HG03469 (cell line): ENCODE data around the gene MTMR12.
"Not testable (repeated sequence)": the region's sequence is repeated elsewhere in the genome, so short reads cannot be mapped to it uniquely, and the experiment has no call there.

Experiments used
- ATAC-seq: cut with Tn5 transposase; IDR thresholded peaks from one replicate; pipeline ENCODE4 v1.9.1; 2021; ENCODE audit warnings: mild to moderate bottlenecking, moderate library complexity, moderate number of reproducible peaks; ENCODE audit not compliant: unreplicated experiment

The MTMR12 gene

DNA sequence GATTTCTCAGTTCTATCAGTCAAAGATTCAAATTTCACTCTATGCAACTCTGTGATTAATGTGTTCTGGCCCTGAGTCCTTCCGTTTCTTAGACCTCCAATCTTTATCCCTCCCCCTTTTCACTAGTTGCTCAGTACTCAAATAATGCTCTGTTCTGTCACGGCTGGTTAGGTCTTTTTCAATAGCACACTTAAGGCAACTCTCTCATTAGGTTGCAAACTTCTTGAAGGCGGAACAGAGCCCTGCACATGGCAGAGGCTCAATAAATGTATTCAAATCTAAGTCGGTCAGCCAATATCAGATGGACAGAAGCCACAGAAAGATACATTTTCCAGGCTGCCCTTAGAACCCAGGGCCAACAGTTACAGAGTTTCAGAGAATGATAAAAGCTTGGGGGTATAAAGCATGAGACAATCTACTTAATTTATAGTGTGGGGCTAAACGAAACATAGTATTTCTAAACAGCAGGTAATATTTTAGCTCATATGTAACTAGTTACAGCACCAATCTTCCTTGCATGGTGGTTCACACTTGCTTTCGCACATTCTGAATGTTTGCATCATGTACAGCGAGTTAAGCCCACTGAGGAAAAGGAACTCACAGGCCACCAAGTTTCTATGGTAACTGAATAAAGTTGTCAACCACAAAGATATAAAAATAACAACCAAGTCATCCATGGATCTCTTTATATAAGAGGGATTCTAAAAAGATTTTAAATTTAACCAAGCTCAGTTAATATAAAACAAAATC is 71.5 kb downstream of the MTMR12 start:
- ATAC-seq, result no peak

DNA sequence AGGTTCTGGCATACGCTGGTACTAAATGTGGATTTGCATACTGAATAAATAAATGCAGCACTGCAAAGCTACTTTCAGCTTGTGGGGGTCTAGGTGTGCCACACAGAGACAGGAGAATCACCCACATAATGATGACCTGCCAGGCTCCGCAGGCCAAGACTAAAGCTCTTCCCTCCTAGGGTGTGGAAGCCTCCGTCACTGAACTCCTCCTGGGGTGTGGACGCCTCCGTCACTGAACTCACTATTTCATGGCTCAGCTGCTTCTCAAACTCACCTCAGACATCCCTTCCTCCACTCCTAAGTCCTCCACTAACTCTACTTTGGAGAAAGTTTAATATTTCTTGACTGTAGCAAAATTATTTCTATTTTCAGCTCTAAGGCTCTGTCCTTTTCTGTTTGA is 73.4 kb downstream of the MTMR12 start:
- ATAC-seq, result no peak

DNA sequence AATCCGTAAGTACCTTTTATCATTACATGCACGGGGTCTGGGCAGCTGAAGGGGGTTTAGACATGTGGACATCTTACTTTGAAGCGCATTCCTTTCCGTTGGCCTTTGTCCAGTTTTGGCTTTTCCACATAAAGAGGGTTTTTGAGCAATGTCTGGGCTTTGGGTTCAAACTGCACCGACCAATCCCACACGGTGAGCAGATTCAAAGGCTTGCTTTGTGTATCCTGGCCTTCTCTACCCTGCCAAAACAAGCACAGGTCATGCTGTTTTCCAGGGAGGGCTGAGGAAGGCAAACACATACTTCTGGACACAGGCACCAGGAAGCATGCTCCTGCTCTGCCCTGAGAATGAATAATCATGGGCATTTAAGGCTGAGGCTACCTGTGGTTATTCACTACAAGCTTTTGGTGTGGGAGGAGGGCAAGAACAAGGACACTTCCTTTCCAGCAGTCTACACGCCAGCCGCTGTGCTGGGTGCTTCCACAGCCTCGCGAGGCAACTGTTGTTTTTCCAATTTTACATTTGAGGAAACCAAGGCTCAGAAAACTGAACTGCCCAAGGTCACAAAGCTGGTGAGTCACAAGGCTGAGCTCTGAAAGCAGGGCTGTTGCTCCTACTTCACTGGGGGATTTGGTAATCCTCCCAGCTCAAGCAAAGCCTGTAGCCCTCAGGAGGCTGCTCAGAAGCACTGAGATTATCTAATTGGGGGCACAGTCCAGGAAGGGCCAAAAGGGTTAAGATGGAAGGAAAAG is 78.9 kb downstream of the MTMR12 start:
- no peak for ATAC-seq

DNA sequence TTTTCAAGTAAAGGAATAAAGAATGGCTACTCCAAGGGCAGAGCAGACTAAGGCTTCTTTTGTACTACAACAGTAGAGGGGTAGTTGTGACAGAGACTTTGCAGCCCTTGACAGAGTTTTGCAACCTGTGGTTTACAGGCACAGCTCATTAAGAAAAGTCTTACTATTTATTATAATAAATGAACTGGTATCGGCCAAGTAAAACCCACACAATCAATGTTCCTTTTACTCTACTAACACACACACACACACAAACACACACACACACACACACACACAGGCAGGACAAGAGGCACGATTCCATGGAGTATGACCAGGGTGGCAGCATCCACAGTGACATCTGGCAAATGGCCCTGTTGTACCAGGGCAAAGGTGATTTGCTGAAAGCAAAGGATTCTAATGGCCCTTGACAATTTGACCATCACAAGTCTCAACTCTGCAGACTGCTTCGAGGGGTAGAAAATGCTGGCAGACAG is 79.5 kb downstream of the MTMR12 start:
- ATAC-seq, result no peak

DNA sequence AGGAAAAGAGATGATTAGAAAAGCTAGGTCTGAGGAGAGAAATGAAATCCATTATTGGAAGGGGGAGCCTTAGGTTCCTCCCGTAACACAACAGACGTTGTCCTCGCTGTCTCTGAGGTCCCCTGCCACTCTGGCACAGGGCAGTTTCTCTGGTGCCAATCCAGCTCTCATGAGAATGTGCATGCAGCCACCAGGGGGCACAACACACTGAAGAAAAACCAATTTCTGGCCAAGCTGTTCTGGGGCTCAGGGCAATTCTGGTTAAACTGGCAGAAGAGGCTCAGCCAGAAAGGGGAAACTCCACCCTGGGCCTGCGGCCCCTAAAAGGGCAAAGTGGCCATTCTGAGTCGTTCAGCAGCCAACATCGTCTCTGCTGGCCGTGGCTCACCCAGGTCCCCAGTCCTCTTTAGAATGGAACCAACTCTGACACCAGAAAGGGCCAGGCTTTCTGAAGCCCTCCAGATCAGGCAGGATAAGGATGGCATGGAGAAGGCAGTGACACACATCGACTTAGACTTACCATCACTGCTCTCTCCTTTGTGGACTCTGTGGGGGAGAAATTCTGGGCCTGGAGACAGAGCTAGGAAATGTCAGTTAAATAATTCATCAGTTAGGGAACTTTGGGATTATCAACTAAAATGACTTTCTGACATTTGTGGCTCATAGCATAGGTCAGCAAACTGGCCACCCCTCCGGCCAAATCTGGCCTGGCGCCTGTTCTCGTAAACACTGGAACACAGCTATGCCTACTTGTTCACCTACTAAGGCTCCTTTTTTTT is 80.1 kb downstream of the MTMR12 start:
- ATAC-seq, result peak; percentile 77

DNA sequence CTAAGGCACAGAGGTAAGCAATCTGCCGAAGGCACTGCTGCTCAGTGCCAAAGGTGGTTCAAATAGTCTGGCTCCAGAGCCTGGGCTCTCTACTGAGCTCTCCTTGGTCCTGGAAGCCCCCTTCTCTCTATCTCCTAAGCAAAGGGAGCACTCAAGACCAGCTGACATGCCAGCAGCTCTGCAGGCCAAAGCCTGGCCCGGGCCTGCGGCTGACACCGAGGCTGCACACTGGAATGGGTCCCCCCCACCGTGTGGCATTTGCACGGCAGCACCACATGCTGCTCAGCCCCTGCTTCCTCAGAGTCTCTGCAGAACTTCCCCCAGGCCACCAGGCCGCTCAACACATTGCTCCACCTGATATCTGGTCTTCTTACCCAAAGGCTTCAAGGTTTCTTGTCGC is 80.8 kb downstream of the MTMR12 start:
- ATAC-seq, result no peak

DNA sequence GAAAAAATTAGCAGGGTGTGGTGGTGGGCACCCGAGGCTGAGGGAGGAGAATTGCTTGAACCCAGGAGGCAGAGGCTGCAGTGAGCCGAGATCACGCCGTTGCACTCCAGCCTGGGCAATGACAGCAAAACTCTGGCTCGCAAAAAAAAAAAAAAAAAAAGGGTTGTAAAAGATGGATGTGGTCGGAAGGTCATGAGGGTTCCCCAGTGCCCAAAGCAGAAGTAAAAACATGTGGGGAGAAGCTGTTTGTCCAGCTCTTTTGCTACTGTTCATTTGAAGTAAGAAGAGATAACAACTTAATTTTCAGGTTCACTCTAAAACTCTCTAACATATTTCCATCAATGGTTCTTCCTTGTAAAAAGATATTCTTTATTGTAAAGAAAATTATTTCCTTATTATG is 81.5 kb downstream of the MTMR12 start:
- ATAC-seq, result no peak

DNA sequence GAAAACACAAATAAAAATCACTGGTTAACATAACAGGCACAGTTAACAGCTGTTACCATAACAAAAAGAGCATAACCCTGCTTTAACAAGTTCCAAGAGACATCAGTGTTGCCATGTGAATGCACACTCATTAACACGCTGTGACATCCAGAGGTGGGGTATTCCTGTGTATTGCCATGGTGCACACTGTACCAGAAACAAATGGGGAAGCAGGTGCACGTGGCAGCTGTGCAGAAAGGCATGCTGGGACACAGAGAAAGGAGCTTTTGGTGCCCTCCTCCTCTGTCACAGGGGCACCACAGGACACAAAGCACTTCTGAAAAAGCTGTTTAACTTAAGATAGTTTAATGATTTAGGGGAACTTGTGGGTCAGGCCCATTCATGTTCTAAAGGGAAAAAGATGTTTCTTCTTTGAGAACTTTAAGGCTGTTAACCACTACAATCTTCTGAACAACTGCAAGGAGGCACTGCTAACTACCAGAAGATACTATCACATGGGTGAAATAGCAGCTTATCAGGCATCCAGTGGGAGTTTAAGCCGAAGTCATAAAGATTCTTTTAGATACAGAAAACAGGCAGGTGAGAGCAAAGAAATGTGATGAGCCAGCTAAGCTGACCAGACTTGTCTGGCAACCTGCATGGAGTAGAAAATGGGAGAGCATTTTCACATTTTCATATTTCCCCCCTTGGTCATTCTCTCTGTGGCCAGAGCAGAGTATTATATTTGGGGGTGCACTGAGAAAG is 82.2 kb downstream of the MTMR12 start:
- no peak for ATAC-seq

DNA sequence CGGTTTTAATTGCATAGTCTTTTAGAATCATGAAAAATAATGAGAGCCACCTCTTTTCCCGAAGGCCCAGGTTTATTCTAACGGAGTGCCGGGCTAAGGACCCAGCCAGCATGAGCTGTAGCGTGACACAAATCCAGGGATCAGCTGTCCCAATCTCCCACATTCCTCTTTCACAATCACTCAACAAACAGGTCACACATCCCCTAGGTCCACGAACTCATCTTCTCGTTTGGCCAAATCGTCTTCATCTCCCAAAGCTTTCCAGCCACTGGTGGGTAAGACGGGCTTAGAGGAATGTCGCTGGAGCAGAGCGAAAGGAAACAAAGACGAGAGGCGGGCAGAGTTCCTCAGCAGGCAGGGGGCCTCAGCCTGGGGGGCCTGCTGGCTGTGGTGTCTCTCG is 83.2 kb downstream of the MTMR12 start:
- no peak for ATAC-seq

DNA sequence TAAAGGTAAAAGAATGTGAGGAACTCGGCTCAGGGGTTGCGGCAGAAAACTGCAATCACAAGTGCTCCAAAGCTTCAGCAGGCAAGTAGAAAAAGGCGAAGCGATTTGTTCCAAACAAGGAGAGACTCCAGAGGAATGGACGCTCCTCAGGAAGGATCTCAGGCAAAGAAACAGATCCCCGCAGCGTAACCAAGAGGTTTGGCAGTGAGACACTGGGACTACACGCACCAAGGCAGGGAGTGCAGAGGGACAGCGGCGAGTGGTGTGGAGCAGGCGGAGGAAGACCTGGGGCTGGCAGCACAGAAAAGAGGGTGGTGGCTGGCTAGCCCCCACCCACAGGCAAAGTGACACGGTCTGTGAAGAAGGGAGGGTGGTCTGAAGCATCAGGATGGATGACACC is 83.9 kb downstream of the MTMR12 start:
- no peak for ATAC-seq

DNA sequence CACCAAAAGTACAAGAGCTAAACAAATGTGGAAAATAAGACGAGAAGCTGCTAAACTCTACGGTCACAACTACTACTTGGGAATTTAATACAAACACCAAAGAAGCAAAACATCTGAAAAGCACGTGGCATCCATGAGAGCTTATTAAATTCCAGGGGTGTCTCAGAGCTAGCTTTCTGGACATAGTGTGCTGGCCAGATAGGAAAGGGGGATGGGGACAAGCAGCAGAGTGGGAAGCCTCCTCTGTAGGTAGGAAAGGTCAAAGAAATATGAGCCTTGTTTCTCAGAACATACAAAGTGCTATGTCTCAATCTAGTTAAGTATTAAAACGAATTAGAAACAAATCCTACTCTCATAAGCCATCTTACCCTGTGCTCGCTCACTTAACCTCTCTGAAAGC is 87.3 kb downstream of the MTMR12 start:
- ATAC-seq, result no peak

DNA sequence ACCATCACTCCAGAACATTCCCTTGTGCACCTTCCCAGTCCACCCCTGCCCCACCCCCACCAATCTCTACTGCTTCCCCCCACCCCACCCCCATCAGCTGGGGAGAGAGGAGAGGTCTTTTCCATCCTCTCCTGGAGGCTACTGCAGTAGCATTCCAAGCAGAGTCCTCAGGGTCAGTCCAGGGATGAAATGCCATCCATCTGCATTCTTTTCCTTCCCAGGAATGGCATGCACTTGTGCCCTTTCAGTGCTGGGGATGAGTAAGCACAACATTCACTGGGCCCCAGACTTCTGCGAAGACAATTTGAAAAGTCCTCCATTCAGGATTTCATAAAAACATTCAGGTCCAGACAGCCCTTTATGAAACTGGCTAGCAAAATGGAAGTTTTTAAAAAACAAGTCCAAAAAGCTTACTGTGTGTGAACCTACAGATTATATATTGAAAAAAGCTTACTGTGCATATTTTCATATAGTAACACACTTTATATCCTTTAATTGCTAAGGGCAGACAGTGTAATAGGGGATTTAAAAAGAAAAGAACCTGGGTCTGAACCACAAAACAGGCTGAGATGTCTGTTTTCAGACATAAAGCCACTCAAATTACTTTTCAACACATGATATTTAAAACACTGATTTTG is 88.6 kb downstream of the MTMR12 start:
- ATAC-seq, result no peak

DNA sequence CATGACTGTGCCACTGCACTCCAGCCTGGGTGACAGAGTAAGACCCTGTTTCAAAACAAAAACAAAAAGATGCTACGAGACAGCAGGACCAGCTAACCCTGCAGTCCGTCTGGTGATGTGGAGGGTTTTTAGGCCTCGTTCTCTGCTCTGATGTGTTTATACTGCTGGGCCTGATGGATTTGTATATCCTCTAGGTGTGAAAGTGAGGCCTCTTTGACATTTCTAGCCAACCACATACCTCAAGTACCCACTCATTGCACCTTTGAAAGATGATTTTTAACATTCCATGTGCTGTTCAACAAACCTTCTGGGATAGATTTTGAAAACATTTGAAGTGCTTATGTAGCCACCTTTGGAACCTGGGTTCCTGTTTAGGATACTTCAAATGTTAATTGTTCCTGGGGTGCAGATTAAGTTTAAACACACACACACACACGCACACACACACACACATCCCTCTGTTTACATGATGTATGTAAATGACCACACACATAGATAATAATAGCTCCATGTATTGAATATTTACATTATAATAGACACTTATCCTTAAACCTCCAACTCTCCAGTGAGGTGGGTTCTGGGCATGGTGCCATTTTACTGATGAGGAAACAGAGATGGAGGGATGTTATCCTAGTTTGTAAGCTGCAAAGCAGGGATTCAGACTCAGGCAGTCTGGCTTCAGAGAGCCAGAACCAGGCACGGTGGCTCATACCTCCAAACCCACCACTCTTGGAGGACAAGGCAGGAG is 89.8 kb downstream of the MTMR12 start:
- ATAC-seq, result no peak

DNA sequence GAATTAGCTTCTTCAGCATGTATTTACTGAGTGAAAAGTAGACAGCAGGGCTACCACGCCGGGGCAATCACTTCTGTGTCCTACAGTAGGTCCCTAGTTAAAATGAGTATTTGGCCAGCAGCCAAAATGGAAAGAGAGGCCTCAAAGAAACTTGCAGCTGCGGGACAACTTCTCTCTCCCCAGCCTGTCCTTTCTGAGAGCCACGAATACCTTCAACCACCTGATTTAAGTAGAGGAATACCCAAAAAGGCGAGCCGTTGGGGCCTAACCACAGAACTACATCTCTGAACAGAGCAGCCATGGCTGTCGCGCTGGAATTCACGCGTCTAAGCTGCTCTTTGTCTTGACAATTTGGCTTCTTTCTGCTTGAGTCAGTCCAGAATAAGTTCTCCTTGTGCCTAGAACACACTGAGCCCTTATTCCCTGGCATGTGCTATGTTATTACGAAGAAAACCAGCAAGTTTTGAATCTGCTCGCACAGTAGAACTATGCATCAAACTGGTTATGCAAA is 94.8 kb downstream of the MTMR12 start:
- ATAC-seq, result no peak

DNA sequence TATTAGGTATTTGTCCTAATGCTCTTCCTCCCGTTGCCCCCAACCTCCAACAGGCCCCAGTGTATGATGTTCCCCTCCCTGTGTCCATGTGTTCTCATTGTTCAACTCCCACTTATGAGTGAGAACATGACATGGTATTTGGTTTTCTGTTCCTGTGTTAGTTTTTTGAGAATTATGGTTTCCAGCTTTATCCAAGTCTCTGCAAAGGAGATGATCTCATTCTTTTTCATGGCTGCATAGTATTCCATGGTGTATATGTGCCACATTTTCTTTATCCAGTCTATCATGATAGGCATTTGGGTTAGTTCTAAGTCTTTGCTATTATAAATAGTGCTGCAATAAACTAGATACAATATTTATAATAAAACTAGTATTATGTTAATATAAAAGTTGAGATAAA is 98.4 kb downstream of the MTMR12 start:
- ATAC-seq, result not testable (repeated sequence)

DNA sequence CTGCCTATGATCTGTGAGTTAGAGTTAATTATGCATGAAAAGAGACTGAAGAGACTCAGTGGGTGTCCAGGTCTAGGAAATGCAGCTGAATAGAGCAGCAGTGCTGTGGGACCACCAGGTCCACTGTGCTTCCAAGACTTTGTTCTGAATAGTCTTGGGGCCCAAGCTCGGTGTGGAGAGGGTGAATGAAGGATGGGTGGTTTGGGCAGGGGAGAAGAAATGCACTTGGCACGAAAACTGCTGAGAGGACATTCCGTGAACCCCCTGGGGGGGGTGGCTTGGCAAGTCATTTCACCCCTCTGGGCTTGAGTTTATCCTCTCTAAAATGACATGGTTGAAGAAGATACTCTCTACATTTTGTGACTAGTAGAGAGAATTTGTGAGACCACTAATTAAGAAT is 102.6 kb downstream of the MTMR12 start:
- no peak for ATAC-seq

DNA sequence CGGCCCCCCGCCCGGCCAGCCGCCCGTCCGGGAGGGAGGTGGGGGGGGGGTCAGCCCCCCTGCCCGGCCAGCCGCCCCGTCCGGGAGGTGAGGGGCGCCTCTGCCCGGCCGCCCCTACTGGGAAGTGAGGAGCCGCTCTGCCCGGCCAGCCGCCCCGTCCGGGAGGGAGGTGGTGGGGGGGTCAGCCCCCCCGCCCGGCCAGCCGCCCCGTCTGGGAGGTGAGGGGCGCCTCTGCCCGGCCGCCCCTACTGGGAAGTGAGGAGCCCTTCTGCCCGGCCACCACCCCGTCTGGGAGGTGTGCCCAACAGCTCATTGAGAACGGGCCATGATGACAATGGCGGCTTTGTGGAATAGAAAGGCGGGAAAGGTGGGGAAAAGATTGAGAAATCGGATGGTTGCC is 103.9 kb downstream of the MTMR12 start:
- not testable (repeated sequence) for ATAC-seq

DNA sequence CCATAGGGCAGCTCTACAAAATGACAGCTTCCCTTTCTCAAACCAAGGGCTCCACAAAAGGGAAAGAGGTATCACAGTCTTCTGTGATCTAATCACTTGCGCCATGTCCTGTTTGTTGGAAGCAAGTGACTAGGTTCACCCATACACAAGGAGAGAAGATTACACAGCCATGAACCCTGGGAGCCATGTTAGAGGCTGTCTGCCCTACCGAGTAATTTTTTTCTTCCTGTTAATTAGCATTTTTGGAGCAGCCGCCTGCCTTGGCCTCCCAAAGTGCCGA is 105.4 kb downstream of the MTMR12 start:
- ATAC-seq, result no peak

DNA sequence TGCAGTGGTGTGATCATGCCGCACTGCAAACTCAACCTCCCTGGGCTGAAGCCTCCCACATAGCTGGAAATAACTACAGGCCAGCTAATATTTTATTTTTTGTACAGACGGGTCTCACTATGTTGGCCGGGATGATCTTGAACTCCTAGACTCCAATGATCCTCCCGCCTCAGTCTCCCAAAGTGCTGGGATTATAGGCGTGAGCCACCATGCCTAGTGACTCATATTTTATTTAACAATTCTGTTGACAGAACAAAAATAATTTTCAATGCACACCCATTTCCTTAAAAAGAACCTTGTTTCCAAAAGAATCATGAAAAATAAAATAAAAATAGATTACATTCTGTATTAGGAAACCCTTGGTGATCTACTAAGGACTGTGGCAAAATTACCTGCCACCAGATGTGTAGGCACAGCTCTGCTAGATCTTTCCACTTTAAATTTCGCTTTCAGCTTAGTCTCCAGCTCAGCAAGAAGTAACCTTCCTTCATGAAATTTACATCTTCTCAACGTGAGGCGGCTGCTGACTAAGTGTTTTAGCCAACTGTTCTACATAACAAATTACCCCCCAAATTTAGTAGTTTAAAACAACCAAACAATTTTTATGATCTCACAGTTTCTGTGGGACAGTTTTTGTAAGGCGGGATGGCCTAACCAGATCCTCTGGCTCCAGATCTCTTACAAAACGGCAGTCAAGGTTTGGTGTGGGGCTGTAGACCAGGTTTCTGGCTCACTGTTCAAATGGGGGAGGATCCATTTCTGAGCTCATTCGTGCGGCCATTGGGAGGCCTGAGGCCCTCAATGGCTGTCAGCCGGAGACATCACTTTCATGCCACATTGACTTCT is 106.0 kb downstream of the MTMR12 start:
- ATAC-seq, result no peak
